Ammon's horn (tissue), 1 donor: ENCODE results near the gene POLR2L.

Source experiments
- DNase-seq: peaks from one replicate; pipeline ENCODE4 v3.0.0-alpha.2; 2016; ENCODE audit warnings: low spot score

POLR2L gene

DNA sequence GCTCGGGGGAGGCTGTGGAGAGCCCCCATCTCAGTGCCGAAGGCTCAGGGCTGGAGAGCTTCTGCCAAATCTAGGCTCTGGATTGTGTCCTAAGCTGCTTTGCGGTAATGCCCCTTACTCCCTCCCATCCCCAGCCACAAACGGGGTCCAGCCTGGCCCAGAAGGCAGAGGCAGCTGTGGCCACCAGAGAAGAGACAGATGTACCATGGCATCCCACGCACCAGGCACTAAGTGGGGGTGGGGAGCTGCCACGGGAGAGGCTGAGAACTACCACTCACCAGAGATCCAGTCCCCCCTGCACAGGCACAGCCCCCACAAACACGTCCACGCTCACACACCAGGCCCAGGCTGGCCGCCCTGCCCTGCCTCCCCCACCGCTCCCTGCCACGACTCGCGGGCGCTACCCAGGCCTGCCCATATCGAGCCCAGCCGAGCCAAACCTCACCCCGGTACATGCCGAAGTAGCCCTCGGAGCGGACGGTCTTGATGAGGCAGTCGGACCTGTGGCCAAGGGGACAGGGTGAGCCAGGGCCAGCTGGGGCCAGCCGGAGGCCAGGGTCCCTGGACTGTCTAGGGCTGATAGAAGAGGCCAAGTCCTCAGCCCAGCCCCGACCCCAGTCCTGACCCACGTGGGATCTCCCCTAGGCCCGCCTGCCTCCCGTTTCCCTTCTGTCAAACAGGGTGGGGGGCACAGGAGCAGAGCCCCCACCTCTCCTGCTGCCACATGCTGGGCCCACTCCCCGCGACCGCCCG is 48.1 kb downstream of the POLR2L start:
- no peak for DNase-seq

- DNase-seq: no peak
These were observed 48.8 kb downstream of the POLR2L start for GRCh38 chr11:793556-793955.

- no peak for DNase-seq
These were observed 49.5 kb downstream of the POLR2L start for GRCh38 chr11:792873-793272.

DNA sequence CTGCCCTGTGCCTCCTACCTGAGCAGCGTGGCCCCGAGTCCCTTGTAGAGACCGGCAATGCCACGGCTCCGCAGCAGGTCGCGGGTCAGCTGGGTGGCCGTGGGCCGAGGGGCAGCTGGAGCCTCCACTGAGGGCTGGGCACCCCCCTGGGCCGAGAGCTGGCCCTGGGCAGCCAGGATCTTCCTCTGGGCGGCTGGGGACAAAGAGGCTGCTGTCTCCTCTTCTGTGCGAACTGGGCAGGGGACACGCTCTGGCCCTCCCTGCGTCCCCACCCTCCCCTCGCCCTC is 49.9 kb downstream of the POLR2L start:
- no peak for DNase-seq

DNA sequence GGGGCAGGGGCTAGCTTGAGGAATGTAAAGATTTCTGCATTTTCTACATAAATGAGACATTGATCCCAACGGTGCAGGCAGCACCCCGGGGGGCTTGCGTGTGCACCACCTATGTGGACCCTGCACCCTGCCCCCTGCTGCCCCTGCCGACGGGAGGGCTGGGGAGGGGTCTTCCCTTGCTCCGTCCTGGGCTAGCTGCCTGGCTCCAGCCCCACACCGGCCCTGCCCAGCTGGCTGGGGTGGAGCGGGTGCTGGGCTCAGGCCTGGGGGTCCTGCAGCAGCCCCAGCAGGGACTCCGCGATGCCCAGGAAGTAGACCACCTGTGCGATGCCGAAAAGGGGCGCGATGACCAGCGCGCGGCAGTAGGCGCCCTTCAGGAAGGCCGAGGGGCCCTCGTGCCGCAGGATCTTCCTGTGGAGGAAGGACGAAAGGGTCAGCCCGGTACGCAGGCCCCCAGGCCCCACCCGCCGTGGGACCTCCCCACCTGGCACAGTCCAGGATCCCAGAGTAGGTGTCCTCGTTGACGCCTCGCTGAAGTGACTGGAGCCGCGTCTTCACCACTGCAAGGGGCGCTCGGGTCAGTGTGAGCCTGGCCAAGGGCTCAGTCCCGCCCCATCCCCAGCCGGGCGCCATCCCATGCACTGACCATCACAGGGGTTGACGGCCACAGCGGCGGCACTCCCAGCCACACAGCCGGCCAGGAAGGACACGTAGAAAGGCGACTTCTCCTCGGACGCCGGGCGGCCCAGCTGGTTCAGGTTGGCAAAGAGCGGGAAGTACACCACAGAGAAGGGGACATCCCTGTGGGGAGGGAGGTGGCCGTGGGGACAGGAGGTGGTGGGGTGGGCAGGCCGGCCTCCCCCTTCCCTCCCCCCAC is 50.4 kb downstream of the POLR2L start:
- no peak for DNase-seq

DNA sequence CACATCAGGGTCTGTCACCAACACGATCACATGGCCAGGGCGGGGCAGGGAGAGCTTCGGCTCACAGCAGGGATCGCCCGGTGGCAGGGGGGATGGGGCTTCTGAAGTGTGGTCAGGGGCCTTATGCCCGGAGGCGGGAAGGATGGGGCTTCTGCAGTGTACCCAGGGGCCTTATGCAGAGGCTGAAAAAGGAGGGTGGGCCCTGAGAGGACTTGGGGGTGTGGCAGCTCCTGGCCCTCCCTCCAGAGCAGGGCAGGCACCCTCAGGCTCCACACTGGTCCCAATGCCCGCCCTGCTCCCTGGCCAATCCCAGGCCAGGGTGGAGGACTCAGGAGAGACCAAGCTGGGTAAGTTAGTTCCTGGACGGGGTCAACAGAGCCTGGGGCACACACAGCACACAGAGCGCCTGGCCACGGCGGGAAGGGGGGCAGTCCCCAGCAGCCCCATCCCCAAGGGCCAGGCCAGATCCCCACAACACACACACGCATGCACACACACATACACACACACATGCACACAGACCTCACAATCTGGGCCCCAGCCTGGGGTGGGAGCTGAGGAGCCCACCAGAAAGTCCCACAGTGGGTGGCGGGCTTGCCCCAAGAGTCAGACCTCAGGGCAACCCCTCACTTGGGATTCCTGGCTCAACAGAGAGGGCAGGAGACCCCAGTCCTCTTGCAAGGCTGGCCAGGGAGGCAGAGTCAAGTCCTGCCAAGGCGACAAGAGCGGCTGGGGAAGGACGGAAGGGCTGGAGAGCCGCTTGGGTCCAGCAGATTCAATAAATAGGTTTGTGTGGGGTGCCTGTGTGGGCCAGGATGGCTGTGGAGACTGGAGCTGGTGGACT is 51.4 kb downstream of the POLR2L start:
- no peak for DNase-seq

- peak; percentile 74 for DNase-seq
These were observed 52.4 kb downstream of the POLR2L start, which contains the start of gene CEND1 for GRCh38 chr11:789943-790342. Gene CEND1 (minus strand): TSS chr11:790090. CDS start chr11:788576, 1,514 bp downstream.
